Germinal center (tissue), 1 donor: Measurements from ENCODE around the gene YOD1.
"Not testable (repeated sequence)": the region's sequence is repeated elsewhere in the genome, so short reads cannot be mapped to it uniquely, and the experiment has no call there.

Source experiments
- DNase-seq: peaks from one replicate; pipeline ENCODE4 v3.0.0; 2012; ENCODE audit warnings: mixed read lengths, low spot score

The YOD1 gene

GRCh38 chr1:207049054-207049453 is 2.0 kb downstream of the YOD1 start:
- no peak for DNase-seq

GRCh38 chr1:207048041-207048440 is 3.0 kb downstream of the YOD1 start:
- no peak for DNase-seq

- no peak for DNase-seq
Measured at GRCh38 chr1:207047505-207047904, 3.5 kb downstream of the YOD1 start.

GRCh38 chr1:207045453-207045852 is 5.6 kb downstream of the YOD1 start:
- DNase-seq = no peak

- not testable (repeated sequence) for DNase-seq
Measured at GRCh38 chr1:207041397-207041796, 9.6 kb downstream of the YOD1 start.

- no peak for DNase-seq
Measured at GRCh38 chr1:207040181-207040533, 10.9 kb downstream of the YOD1 start.

- DNase-seq = no peak
Measured at GRCh38 chr1:207039380-207040180, 11.4 kb downstream of the YOD1 start.

- DNase-seq = no peak
Measured at GRCh38 chr1:207036865-207037264, 14.1 kb downstream of the YOD1 start.

GRCh38 chr1:207035877-207036551 is 15.0 kb downstream of the YOD1 start:
- no peak for DNase-seq

GRCh38 chr1:207034998-207035397 is 16.0 kb downstream of the YOD1 start:
- DNase-seq = no peak

GRCh38 chr1:207034208-207034607 is 16.8 kb downstream of the YOD1 start:
- no peak for DNase-seq

- no peak for DNase-seq
Measured at GRCh38 chr1:207033302-207033701, 17.7 kb downstream of the YOD1 start.

GRCh38 chr1:207032528-207033017 is 18.4 kb downstream of the YOD1 start, which contains the start of gene C1orf116:
TSS of gene C1orf116 (minus strand) at chr1:207032756. CDS start at chr1:207027598, 5,158 bp downstream.
- no peak for DNase-seq

GRCh38 chr1:207031632-207032264 is 19.3 kb downstream of the YOD1 start:
- no peak for DNase-seq

GRCh38 chr1:207031016-207031415 is 20.0 kb downstream of the YOD1 start:
- DNase-seq = no peak

- no peak for DNase-seq
Measured at GRCh38 chr1:207030522-207031009, 20.4 kb downstream of the YOD1 start.

GRCh38 chr1:207029701-207030521 is 21.1 kb downstream of the YOD1 start:
- DNase-seq = no peak

GRCh38 chr1:207028884-207029650 is 21.9 kb downstream of the YOD1 start:
- DNase-seq = no peak

- no peak for DNase-seq
Measured at GRCh38 chr1:207027921-207028320, 23.1 kb downstream of the YOD1 start.

GRCh38 chr1:207027206-207027777 is 23.7 kb downstream of the YOD1 start:
- no peak for DNase-seq

- DNase-seq = no peak
Measured at GRCh38 chr1:207026104-207026534, 24.9 kb downstream of the YOD1 start.
